Type B pancreatic cell (in vitro differentiated cells): ENCODE measurements around the gene TBC1D5. TPM values are rescaled to one million over a fixed set of nuclear protein-coding genes. Genes with fewer than 3 reads are reported as not detected.
"Not testable (repeated sequence)": the region's sequence is repeated elsewhere in the genome, so short reads cannot be mapped to it uniquely, and the experiment has no call there.

ENCODE experiments used
- DNase-seq: peaks from one replicate; pipeline ENCODE4 v3.0.0; 2021; ENCODE audit warnings: mixed read lengths; ENCODE audit not compliant: unreplicated experiment; ENCODE audit errors: extremely low spot score
- H3K27ac Mint-ChIP-seq: 2 replicates; pipeline ENCODE4 v1.8.0; 2021; ENCODE audit warnings: mild to moderate bottlenecking, mixed read lengths
- H3K27me3 Mint-ChIP-seq: 2 replicates; pipeline ENCODE4 v1.8.0; 2021; ENCODE audit warnings: mixed read lengths
- H3K36me3 Mint-ChIP-seq: 2 replicates; pipeline ENCODE4 v1.8.0; 2021; ENCODE audit warnings: mixed read lengths
- H3K4me1 Mint-ChIP-seq: one replicate; pipeline ENCODE4 v1.8.0; 2021; ENCODE audit warnings: mixed read lengths; ENCODE audit not compliant: unreplicated experiment
- H3K4me3 Mint-ChIP-seq: 2 replicates; pipeline ENCODE4 v1.8.0; 2021; ENCODE audit warnings: mild to moderate bottlenecking, mixed read lengths
- H3K9me3 Mint-ChIP-seq: 2 replicates; pipeline ENCODE4 v1.8.0; 2021; ENCODE audit warnings: mixed read lengths
- total RNA-seq: library from RNA; stranded (reverse); gene quantifications from 2 replicates; pipeline ENCODE4 v1.2.1, GENCODE V29; 2021; ENCODE audit warnings: low replicate concordance
- TF ChIP-seq, protein P1 (sequence below): fragments of 200-600 bp; sonication (generic); conservative IDR thresholded peaks from 2 replicates; pipeline ENCODE4 v1.5.0; 2021; ENCODE audit warnings: antibody characterized with exemption, mild to moderate bottlenecking

The TBC1D5 gene
- total RNA-seq, 1 donor from 2014 or later, result 48.7 TPM

DNA sequence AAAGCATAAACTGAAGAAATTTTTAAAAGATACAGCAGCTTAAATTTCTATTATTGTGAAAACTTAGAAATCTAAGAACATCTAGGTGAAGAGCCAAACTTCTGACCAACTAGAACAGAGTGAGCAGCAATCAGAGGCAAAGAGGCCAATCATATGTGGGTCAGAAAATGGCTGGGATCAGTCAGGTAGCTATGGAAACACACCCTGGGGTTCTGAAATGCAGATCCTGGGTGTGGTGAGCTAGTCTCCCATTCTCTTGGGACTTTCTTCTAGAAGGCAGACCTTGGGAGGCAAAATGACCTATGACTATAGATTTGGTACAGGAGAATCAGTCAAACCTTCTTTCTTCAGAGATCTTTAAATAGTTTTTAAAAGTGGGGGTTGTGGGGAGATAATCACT, 385.8 kb downstream of the TBC1D5 start:
- DNase-seq, result no peak
- H3K4me1 Mint-ChIP-seq, result peaks cover 6% of the 10 kb centered on the region
- TF ChIP-seq, protein P1, sequence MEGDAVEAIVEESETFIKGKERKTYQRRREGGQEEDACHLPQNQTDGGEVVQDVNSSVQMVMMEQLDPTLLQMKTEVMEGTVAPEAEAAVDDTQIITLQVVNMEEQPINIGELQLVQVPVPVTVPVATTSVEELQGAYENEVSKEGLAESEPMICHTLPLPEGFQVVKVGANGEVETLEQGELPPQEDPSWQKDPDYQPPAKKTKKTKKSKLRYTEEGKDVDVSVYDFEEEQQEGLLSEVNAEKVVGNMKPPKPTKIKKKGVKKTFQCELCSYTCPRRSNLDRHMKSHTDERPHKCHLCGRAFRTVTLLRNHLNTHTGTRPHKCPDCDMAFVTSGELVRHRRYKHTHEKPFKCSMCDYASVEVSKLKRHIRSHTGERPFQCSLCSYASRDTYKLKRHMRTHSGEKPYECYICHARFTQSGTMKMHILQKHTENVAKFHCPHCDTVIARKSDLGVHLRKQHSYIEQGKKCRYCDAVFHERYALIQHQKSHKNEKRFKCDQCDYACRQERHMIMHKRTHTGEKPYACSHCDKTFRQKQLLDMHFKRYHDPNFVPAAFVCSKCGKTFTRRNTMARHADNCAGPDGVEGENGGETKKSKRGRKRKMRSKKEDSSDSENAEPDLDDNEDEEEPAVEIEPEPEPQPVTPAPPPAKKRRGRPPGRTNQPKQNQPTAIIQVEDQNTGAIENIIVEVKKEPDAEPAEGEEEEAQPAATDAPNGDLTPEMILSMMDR, result no peak
- no peaks in the 10 kb centered on the region for H3K36me3 Mint-ChIP-seq
- H3K27ac Mint-ChIP-seq, result no peak overlapping the region
- no peaks in the 10 kb centered on the region for H3K9me3 Mint-ChIP-seq
- H3K4me3 Mint-ChIP-seq, result no peak overlapping the region
- no peaks in the 10 kb centered on the region for H3K27me3 Mint-ChIP-seq

DNA sequence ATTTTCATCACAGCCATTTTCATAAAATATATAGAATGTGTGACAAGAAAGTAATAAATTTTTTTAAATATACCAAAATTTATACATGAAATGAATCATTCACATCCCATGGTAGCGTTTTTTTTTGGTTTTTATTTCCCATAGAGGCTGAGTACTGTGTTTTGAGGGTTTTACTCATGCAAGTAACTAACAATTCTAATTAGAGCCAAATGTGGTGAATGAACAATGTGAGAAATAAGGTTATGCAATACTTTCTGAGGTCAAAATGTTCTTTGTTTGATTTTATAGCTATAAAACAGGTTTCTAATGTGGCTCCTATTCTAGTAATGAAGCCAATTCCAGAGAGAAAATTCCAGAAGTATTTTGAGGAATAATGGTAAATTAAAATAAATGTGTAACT, 386.8 kb downstream of the TBC1D5 start:
- Mint-ChIP-seq H3K4me1 (peaks cover 6% of the 10 kb centered on the region), H3K4me3 (no peak overlapping the region), H3K36me3 (no peaks in the 10 kb centered on the region), H3K27me3 (no peaks in the 10 kb centered on the region), H3K27ac (no peak overlapping the region), H3K9me3 (no peaks in the 10 kb centered on the region)
- no peak for DNase-seq
- TF ChIP-seq, protein P1, result no peak

DNA sequence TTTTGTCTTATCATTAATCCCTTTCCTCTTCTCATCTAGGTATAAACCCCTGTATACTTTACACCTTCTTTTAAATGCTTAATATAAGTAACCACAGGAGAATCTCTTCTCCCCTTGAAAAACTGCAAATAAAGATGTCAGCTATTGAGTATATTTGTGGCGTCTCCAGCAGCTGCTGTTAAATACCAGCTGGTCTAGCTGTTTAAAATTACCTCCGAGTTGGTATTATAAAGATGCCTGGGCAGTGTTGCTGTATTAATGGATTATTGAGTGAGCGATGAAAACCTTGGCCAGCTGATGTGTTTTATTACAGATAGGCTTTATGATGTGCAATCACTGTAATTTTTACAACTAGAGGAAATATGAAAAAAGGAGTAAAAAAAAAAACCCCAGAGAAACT, 388.1 kb downstream of the TBC1D5 start:
- H3K4me1 Mint-ChIP-seq, result peaks cover 6% of the 10 kb centered on the region
- TF ChIP-seq, protein P1, result no peak
- no peak overlapping the region for H3K4me3 Mint-ChIP-seq
- no peaks in the 10 kb centered on the region for H3K9me3 Mint-ChIP-seq
- H3K36me3 Mint-ChIP-seq, result no peaks in the 10 kb centered on the region
- no peak for DNase-seq
- H3K27me3 Mint-ChIP-seq, result no peaks in the 10 kb centered on the region
- H3K27ac Mint-ChIP-seq, result no peak overlapping the region

DNA sequence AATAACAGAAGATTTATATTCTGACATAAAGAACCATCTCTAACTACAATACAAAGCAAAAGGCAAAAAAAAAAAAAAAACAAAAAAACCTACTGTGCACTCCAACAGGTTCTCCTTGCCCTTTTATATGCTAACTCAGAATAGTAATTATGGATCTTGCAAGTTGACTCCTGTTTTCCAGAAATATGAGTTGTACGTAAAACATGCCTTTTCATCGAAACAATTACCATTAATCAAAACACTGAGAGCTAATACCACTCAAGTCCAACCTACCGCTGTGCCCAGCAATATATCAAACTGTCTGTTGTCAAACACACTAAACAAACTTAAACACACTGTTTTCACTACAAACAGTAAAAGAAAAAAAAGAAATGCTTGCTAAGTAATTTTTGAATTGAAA, 389.8 kb downstream of the TBC1D5 start:
- H3K27me3 Mint-ChIP-seq, result no peaks in the 10 kb centered on the region
- DNase-seq, result no peak
- TF ChIP-seq, protein P1, result no peak
- no peak overlapping the region for H3K4me3 Mint-ChIP-seq
- no peak overlapping the region for H3K27ac Mint-ChIP-seq
- H3K9me3 Mint-ChIP-seq, result no peaks in the 10 kb centered on the region
- H3K36me3 Mint-ChIP-seq, result no peaks in the 10 kb centered on the region
- H3K4me1 Mint-ChIP-seq, result peaks cover 6% of the 10 kb centered on the region

DNA sequence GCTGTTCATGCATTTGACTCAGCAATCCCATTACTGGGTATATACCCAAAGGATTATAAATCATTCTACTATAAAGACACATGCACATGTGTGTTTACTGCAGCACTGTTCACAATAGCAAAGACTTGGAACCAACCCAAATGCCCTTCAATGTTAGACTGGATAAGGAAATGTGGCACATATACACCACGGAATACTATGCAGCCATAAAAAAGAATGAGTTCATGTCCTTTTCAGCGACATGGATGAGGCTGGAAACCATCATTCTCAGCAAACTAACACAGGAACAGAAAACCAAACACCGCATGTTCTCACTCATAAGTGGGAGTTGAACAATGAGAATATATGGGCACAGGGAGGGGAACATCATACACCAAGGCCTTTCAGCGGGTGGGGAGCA, 391.2 kb downstream of the TBC1D5 start:
- not testable (repeated sequence) for H3K27me3 Mint-ChIP-seq, H3K4me1 Mint-ChIP-seq, H3K9me3 Mint-ChIP-seq, H3K4me3 Mint-ChIP-seq, H3K27ac Mint-ChIP-seq, H3K36me3 Mint-ChIP-seq, DNase-seq

DNA sequence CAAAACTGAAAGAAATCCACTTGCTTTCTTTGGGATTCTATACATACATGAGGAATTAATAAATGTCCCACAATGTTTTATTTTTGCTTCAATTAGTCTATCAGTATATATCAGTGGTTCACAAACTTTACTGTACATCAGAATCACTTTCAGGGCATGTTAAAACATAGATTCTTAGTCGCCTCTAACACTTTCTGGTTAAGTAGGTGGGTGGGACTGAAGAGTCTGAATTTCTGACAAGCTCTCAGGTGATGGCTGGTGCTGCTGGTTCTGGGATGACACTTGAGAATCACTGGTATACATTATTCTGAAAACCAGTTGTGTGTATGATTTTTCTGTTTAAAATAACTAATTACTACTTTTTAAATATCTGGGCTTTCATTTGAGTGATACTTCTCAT, 393.3 kb downstream of the TBC1D5 start:
- peaks cover 6% of the 10 kb centered on the region for H3K4me1 Mint-ChIP-seq
- H3K9me3 Mint-ChIP-seq, result no peaks in the 10 kb centered on the region
- DNase-seq, result no peak
- H3K36me3 Mint-ChIP-seq, result no peaks in the 10 kb centered on the region
- no peak overlapping the region for H3K27ac Mint-ChIP-seq
- no peaks in the 10 kb centered on the region for H3K27me3 Mint-ChIP-seq
- H3K4me3 Mint-ChIP-seq, result no peak overlapping the region
- TF ChIP-seq, protein P1, result no peak
